Loucy (cell line): Measurements from ENCODE around the gene EPG5.

Source experiments
- EZH2phosphoT487 ChIP-seq: fragments of 200-600 bp; IDR thresholded peaks from 2 replicates; pipeline ENCODE4 v1.6.1; 2018; ENCODE audit warnings: antibody characterized with exemption, mild to moderate bottlenecking, moderate library complexity, borderline replicate concordance
- TF ChIP-seq, protein P1 (sequence below): fragments of 200-600 bp; sonication (generic); conservative IDR thresholded peaks from 2 replicates; pipeline ENCODE4 v1.5.1; 2014; ENCODE audit warnings: mild to moderate bottlenecking, antibody characterized with exemption, low read length

DNA sequence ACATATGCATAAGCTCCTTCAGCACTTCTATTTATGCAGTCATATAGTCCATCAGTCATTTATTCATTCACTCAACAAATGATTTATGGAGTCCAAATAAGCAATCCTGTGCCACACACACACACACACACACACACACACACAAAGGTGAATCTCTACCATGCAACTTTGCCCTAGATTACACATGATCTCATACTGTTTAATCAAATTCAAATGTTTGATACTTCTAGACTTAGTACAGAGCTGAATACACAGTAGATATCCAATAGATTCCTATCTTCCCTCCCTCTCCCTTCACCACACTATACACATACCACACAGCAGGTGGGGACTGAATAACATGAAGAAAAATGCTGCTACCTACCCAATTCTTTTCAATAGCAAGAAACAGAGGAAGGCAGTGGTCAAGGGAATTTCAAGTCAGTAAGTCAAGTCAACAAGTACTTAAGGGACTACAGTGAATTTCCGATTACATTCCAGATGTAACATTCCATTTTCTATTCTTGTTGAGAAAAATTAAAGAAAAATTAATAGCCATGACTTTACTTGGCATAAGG is 65.4 kb downstream of the EPG5 start:
- TF ChIP-seq EZH2phosphoT487: no peak
- TF ChIP-seq, protein P1, sequence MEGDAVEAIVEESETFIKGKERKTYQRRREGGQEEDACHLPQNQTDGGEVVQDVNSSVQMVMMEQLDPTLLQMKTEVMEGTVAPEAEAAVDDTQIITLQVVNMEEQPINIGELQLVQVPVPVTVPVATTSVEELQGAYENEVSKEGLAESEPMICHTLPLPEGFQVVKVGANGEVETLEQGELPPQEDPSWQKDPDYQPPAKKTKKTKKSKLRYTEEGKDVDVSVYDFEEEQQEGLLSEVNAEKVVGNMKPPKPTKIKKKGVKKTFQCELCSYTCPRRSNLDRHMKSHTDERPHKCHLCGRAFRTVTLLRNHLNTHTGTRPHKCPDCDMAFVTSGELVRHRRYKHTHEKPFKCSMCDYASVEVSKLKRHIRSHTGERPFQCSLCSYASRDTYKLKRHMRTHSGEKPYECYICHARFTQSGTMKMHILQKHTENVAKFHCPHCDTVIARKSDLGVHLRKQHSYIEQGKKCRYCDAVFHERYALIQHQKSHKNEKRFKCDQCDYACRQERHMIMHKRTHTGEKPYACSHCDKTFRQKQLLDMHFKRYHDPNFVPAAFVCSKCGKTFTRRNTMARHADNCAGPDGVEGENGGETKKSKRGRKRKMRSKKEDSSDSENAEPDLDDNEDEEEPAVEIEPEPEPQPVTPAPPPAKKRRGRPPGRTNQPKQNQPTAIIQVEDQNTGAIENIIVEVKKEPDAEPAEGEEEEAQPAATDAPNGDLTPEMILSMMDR: no peak
